C4-2B (cell line): Measurements from ENCODE around the gene TSHZ3.

Experiments used
- H3K27ac ChIP-seq: fragments of 450-650 bp; 2 replicates; pipeline ENCODE4 v1.5.1; 2017
- ZFX ChIP-seq: fragments of 450-650 bp; IDR thresholded peaks from 2 replicates; pipeline ENCODE4 v1.6.1; 2017
- TF ChIP-seq, protein P1 (sequence below): fragments of 450-650 bp; conservative IDR thresholded peaks from 2 replicates; pipeline ENCODE4 v1.5.1; 2017; ENCODE audit warnings: mild to moderate bottlenecking

Gene TSHZ3

DNA sequence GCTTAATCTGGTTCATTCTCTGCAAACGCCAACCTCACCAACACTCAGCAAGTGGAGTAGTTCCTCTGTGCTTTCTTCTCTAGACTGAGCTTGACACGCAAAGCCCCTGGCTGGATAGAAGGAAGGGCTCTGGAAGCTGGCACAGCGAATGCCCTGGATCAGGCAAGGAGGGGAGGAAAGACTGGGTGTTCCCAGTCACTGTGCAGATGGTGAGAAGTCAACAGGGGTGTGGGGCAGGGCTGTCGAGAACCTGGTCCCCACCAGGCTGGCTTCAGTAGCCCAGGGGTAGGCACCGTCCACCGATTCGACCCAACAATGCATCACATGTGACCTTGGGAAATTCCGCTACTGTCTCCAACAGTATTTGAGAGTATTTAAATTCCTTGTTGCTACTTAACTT is 65.5 kb downstream of the TSHZ3 start:
- TF ChIP-seq, protein P1, sequence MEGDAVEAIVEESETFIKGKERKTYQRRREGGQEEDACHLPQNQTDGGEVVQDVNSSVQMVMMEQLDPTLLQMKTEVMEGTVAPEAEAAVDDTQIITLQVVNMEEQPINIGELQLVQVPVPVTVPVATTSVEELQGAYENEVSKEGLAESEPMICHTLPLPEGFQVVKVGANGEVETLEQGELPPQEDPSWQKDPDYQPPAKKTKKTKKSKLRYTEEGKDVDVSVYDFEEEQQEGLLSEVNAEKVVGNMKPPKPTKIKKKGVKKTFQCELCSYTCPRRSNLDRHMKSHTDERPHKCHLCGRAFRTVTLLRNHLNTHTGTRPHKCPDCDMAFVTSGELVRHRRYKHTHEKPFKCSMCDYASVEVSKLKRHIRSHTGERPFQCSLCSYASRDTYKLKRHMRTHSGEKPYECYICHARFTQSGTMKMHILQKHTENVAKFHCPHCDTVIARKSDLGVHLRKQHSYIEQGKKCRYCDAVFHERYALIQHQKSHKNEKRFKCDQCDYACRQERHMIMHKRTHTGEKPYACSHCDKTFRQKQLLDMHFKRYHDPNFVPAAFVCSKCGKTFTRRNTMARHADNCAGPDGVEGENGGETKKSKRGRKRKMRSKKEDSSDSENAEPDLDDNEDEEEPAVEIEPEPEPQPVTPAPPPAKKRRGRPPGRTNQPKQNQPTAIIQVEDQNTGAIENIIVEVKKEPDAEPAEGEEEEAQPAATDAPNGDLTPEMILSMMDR = no peak
- no peak for TF ChIP-seq ZFX
- no peak overlapping the region for H3K27ac ChIP-seq

DNA sequence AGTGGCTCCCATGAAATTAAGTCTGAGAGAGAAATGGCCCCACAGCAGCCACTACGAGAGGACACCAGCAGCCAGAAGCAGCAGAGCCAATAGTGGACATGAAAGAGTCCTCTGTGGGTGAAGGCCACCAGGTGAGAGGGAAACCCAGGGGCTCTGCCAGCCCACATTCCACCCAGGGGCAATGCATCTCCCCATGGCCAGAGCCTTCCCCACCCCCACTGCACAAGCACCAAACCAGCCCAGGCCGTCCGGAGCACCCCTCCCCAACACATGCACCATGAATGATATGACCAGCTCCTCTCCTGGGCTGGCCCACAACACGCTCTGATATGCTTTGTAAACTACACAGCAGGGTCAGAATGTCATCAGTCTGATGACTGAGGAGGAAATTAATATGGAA is 66.9 kb downstream of the TSHZ3 start:
- H3K27ac ChIP-seq = no peak overlapping the region
- TF ChIP-seq, protein P1 = no peak
- no peak for TF ChIP-seq ZFX

- no peak overlapping the region for H3K27ac ChIP-seq
- TF ChIP-seq ZFX = no peak
- TF ChIP-seq, protein P1 = no peak
Observed at GRCh38 chr19:31280287-31281006, 68.8 kb downstream of the TSHZ3 start.

DNA sequence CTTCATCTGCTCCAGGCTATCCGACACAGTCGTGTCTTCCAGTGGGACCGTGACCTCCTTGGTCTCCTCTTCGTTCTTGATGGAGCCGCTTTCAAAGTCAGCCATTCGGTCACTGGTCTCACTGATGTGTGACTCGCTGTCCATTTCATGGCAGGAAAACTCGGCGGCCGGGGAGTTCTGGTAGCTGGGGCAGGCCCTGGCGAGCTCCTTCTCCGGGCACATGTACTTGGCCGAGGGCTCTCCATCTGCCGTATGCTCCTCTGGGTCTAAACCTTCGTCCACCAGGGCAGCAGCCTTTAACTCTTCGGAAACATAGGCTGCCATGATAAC is 69.8 kb downstream of the TSHZ3 start:
- TF ChIP-seq, protein P1 = no peak
- TF ChIP-seq ZFX = no peak
- H3K27ac ChIP-seq = peak overlapping the region; percentile 22; the same call in 1 of the 2 replicates

- H3K27ac ChIP-seq = peak overlapping the region; percentile 22; the same call in 1 of the 2 replicates
- no peak for TF ChIP-seq ZFX
- TF ChIP-seq, protein P1 = no peak
Observed at GRCh38 chr19:31278555-31279435, 70.4 kb downstream of the TSHZ3 start.

DNA sequence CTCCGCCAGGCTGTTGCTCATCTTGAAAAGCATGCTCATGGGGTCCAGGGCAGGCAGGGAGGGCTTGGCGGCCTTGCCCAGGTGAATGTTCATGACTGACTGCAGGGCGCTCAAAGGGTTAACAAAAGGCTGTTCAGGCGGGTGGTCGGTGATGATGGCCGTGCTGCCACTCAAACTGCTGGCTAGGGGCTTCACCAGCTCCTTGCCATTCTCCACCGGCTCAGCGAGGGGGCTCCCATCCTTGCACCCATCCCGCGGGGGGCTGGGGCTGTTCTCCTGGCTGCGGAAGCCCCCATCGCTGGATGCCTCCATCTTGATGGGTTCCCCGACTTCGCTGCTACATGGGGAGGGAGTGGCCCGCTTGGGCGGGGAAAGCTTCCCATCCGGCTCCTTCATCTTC is 71.7 kb downstream of the TSHZ3 start:
- TF ChIP-seq, protein P1 = no peak
- TF ChIP-seq ZFX = no peak
- H3K27ac ChIP-seq = no peak overlapping the region

GRCh38 chr19:31276831-31277230 is 72.4 kb downstream of the TSHZ3 start:
- H3K27ac ChIP-seq = no peak overlapping the region

More at GRCh38 chr19:31276831-31277230, 72.4 kb downstream of the TSHZ3 start:
- TF ChIP-seq ZFX = no peak
- TF ChIP-seq, protein P1 = no peak
